CD4-positive, alpha-beta memory T cell (primary cell): ENCODE results near the gene ASTN2. TPM values are rescaled to one million over a fixed set of nuclear protein-coding genes. Genes with fewer than 3 reads are reported as not detected.

Experiments used
- CTCF ChIA-PET: fragments of 350-600 bp; sonication (Branson Sonifier 250); formaldehyde crosslinking; loops from one replicate; lab custom pipeline; 2021; ENCODE audit warnings: inconsistent platforms; ENCODE audit not compliant: partially characterized antibody; lab: Charles Lee
- POLR2A ChIA-PET: fragments of 350-600 bp; sonication (Branson Sonifier 250); formaldehyde crosslinking; loops from one replicate; lab custom pipeline; 2021; ENCODE audit not compliant: partially characterized antibody; lab: Charles Lee
- DNase-seq, 5 donors: peaks; one replicate each; pipeline versions ENCODE4 v3.0.0 to v3.0.0-alpha.2; 2020 to 2022; ENCODE audit warnings: mixed read lengths in 1 of 5
- H3K27ac ChIP-seq: one replicate; pipeline ENCODE4 v1.7.0; 2013; ENCODE audit warnings: low read depth, low read length
- H3K27me3 ChIP-seq: 2 replicates; pipeline ENCODE4 v1.7.0; 2013; ENCODE audit warnings: mild to moderate bottlenecking, low read length, moderate library complexity; ENCODE audit not compliant: insufficient read depth
- H3K36me3 ChIP-seq: 2 replicates; pipeline ENCODE4 v1.7.0; 2013; ENCODE audit warnings: mild to moderate bottlenecking, low read length, moderate library complexity; ENCODE audit not compliant: insufficient read depth
- H3K4me1 ChIP-seq: 2 replicates; pipeline ENCODE4 v1.7.0; 2013; ENCODE audit warnings: mild to moderate bottlenecking, low read length, moderate library complexity; ENCODE audit not compliant: insufficient read depth
- H3K4me3 ChIP-seq, 2 donors: one replicate each; pipeline ENCODE4 v1.7.0; 2013; ENCODE audit warnings: low read length in 2 of 2, mild to moderate bottlenecking in 1 of 2
- H3K9me3 ChIP-seq, 2 donors: one replicate each; pipeline ENCODE4 v1.7.0; 2013; ENCODE audit warnings: low read length in 2 of 2, control low read depth in 1 of 2; ENCODE audit not compliant: control insufficient read depth in 1 of 2
- H3K27ac Mint-ChIP-seq, 7 donors: one replicate each; pipeline ENCODE4 v1.8.0; 2020 to 2021; ENCODE audit warnings: mixed read lengths in 7 of 7, mild to moderate bottlenecking in 6 of 7, inconsistent platforms in 3 of 7, moderate library complexity in 3 of 7
- H3K27me3 Mint-ChIP-seq, 2 donors: one replicate each; pipeline ENCODE4 v1.8.0; 2020 to 2021; ENCODE audit warnings: mixed read lengths in 2 of 2
- H3K36me3 Mint-ChIP-seq, 2 donors: one replicate each; pipeline ENCODE4 v1.8.0; 2020 to 2021; ENCODE audit warnings: mixed read lengths in 2 of 2, inconsistent platforms in 1 of 2, mild to moderate bottlenecking in 1 of 2
- H3K4me1 Mint-ChIP-seq, 4 donors: one replicate each; pipeline ENCODE4 v1.8.0; 2020 to 2021; ENCODE audit warnings: mixed read lengths in 4 of 4, mild to moderate bottlenecking in 1 of 4
- H3K4me3 Mint-ChIP-seq, 8 donors: one replicate each; pipeline ENCODE4 v1.8.0; 2020 to 2021; ENCODE audit warnings: mixed read lengths in 8 of 8, mild to moderate bottlenecking in 7 of 8, moderate library complexity in 6 of 8, inconsistent platforms in 3 of 8
- H3K9me3 Mint-ChIP-seq, 8 donors: one replicate each; pipeline ENCODE4 v1.8.0; 2020 to 2021; ENCODE audit warnings: mixed read lengths in 8 of 8, mild to moderate bottlenecking in 5 of 8, inconsistent platforms in 3 of 8, moderate library complexity in 1 of 8
- intact Hi-C: fragments of 100-400 bp; cut with micrococcal nuclease; formaldehyde crosslinking; loops from one replicate; pipeline ENCODE4 v1.15.1; 2023
- polyA plus RNA-seq, 2 donors: library from polyadenylated mRNA; unstranded; fragments of 300-500 nt; fragmentation: Illumina TruSeq; gene quantifications; one replicate each; pipeline ENCODE4 v1.2.3, GENCODE V29; 2021
- total RNA-seq, 2 experiments: library from RNA; stranded (reverse); gene quantifications; one replicate each; pipeline ENCODE4 v1.2.3, GENCODE V29; 2021

ASTN2 gene
- total and polyA plus RNA-seq, 4 experiments from 2014 or later, result 2.7 to 5.9 (median 4.8) TPM

GRCh38 chr9:117454711-117455110 lies 39.9 kb upstream of the ASTN2 start:
- peaks cover 0 to 2% of the 10 kb centered on the region in 2 donors for H3K27me3 Mint-ChIP-seq
- ChIA-PET POLR2A (no interaction called here), CTCF (no interaction called here)
- no peaks in the 10 kb centered on the region for H3K9me3 ChIP-seq
- no peak overlapping the region for H3K27ac ChIP-seq
- H3K36me3 ChIP-seq, result no peaks in the 10 kb centered on the region
- no peak overlapping the region for H3K4me3 Mint-ChIP-seq
- intact Hi-C loops, result no loop called here
- H3K4me1 Mint-ChIP-seq, result no peaks in the 10 kb centered on the region
- H3K27me3 ChIP-seq, result no peaks in the 10 kb centered on the region
- no peaks in the 10 kb centered on the region for H3K4me1 ChIP-seq
- no peak for DNase-seq
- no peak overlapping the region for H3K27ac Mint-ChIP-seq
- H3K9me3 Mint-ChIP-seq, result peaks cover 0 to 11% (median 3%) of the 10 kb centered on the region in 8 donors
- no peak overlapping the region for H3K4me3 ChIP-seq
- no peaks in the 10 kb centered on the region for H3K36me3 Mint-ChIP-seq

- CTCF ChIA-PET, result no interaction called here
- H3K9me3 ChIP-seq, result no peaks in the 10 kb centered on the region
- H3K36me3 ChIP-seq, result no peaks in the 10 kb centered on the region
- POLR2A ChIA-PET, result no interaction called here
- no peaks in the 10 kb centered on the region for H3K27me3 ChIP-seq
- H3K27ac Mint-ChIP-seq, result no peak overlapping the region
- intact Hi-C loops, result no loop called here
- no peak overlapping the region for H3K4me3 Mint-ChIP-seq
- H3K4me3 ChIP-seq, result no peak overlapping the region
- H3K4me1 Mint-ChIP-seq, result no peaks in the 10 kb centered on the region
- H3K9me3 Mint-ChIP-seq, result peaks cover 0 to 9% (median 3%) of the 10 kb centered on the region in 8 donors
- H3K27me3 Mint-ChIP-seq, result peaks cover 0 to 2% of the 10 kb centered on the region in 2 donors
- DNase-seq, result no peak
- H3K36me3 Mint-ChIP-seq, result no peaks in the 10 kb centered on the region
- H3K4me1 ChIP-seq, result no peaks in the 10 kb centered on the region
- no peak overlapping the region for H3K27ac ChIP-seq
Observed at GRCh38 chr9:117453737-117454136, 38.9 kb upstream of the ASTN2 start.

GRCh38 chr9:117451311-117451710 lies 36.5 kb upstream of the ASTN2 start:
- intact Hi-C loops, result no loop called here
- Mint-ChIP-seq H3K4me3 (no peak overlapping the region), H3K36me3 (no peaks in the 10 kb centered on the region), H3K4me1 (no peaks in the 10 kb centered on the region), H3K9me3 (peaks cover 0 to 7% (median 3%) of the 10 kb centered on the region in 8 donors), H3K27me3 (peaks cover 0 to 2% of the 10 kb centered on the region in 2 donors), H3K27ac (no peak overlapping the region)
- ChIA-PET POLR2A (no interaction called here), CTCF (no interaction called here)
- Histone ChIP-seq H3K9me3 (no peaks in the 10 kb centered on the region), H3K4me3 (no peak overlapping the region), H3K36me3 (no peaks in the 10 kb centered on the region), H3K27me3 (no peaks in the 10 kb centered on the region), H3K27ac (no peak overlapping the region), H3K4me1 (no peaks in the 10 kb centered on the region)
- no peak for DNase-seq

GRCh38 chr9:117448066-117448465 lies 33.2 kb upstream of the ASTN2 start:
- ChIA-PET CTCF (no interaction called here), POLR2A (no interaction called here)
- H3K9me3 ChIP-seq, result no peaks in the 10 kb centered on the region
- Mint-ChIP-seq H3K9me3 (peaks cover 0 to 6% (median 3%) of the 10 kb centered on the region in 8 donors), H3K4me1 (no peaks in the 10 kb centered on the region), H3K4me3 (no peak overlapping the region), H3K36me3 (no peaks in the 10 kb centered on the region), H3K27me3 (peaks cover 0 to 2% of the 10 kb centered on the region in 2 donors), H3K27ac (no peak overlapping the region)
- no peaks in the 10 kb centered on the region for H3K27me3 ChIP-seq
- no peak overlapping the region for H3K27ac ChIP-seq
- H3K36me3 ChIP-seq, result no peaks in the 10 kb centered on the region
- no peak for DNase-seq
- H3K4me1 ChIP-seq, result no peaks in the 10 kb centered on the region
- H3K4me3 ChIP-seq, result no peak overlapping the region
- intact Hi-C loops, result no loop called here

GRCh38 chr9:117445631-117446030 lies 30.8 kb upstream of the ASTN2 start:
- no peak for DNase-seq
- Mint-ChIP-seq H3K27me3 (peaks cover 2% of the 10 kb centered on the region in 2 donors), H3K4me3 (no peak overlapping the region), H3K36me3 (no peaks in the 10 kb centered on the region), H3K9me3 (peaks cover 0 to 7% (median 3%) of the 10 kb centered on the region in 8 donors), H3K4me1 (no peaks in the 10 kb centered on the region), H3K27ac (no peak overlapping the region)
- CTCF ChIA-PET, result no interaction called here
- Histone ChIP-seq H3K4me3 (no peak overlapping the region), H3K27ac (no peak overlapping the region), H3K9me3 (no peaks in the 10 kb centered on the region), H3K4me1 (no peaks in the 10 kb centered on the region), H3K36me3 (no peaks in the 10 kb centered on the region), H3K27me3 (no peaks in the 10 kb centered on the region)
- POLR2A ChIA-PET, result no interaction called here
- intact Hi-C loops, result no loop called here

- no peak for DNase-seq
- Histone ChIP-seq H3K9me3 (no peaks in the 10 kb centered on the region), H3K36me3 (no peaks in the 10 kb centered on the region), H3K27me3 (no peaks in the 10 kb centered on the region), H3K27ac (no peak overlapping the region), H3K4me3 (no peak overlapping the region), H3K4me1 (no peaks in the 10 kb centered on the region)
- H3K4me3 Mint-ChIP-seq, result no peak overlapping the region
- ChIA-PET POLR2A (no interaction called here), CTCF (interaction anchor here (0.6 kb wide), 1 partner anchor 1917 kb away, joined by 3 read pairs; no protein-coding TSS in a partner anchor)
- intact Hi-C loops, result no loop called here
- no peaks in the 10 kb centered on the region for H3K4me1 Mint-ChIP-seq
- H3K36me3 Mint-ChIP-seq, result no peaks in the 10 kb centered on the region
- no peak overlapping the region for H3K27ac Mint-ChIP-seq
- peaks cover 0 to 7% (median 1%) of the 10 kb centered on the region in 8 donors for H3K9me3 Mint-ChIP-seq
- peaks cover 2% of the 10 kb centered on the region in 2 donors for H3K27me3 Mint-ChIP-seq
Observed at GRCh38 chr9:117444501-117444900, 29.6 kb upstream of the ASTN2 start.

- ChIA-PET CTCF (no interaction called here), POLR2A (no interaction called here)
- Mint-ChIP-seq H3K4me3 (no peak overlapping the region), H3K4me1 (no peaks in the 10 kb centered on the region), H3K27me3 (peaks cover 0 to 2% of the 10 kb centered on the region in 2 donors), H3K27ac (no peak overlapping the region), H3K36me3 (no peaks in the 10 kb centered on the region), H3K9me3 (peaks cover 0 to 8% (median 0%) of the 10 kb centered on the region in 8 donors)
- intact Hi-C loops, result no loop called here
- no peaks in the 10 kb centered on the region for H3K36me3 ChIP-seq
- no peak overlapping the region for H3K4me3 ChIP-seq
- H3K27me3 ChIP-seq, result no peaks in the 10 kb centered on the region
- no peaks in the 10 kb centered on the region for H3K9me3 ChIP-seq
- no peak overlapping the region for H3K27ac ChIP-seq
- no peak for DNase-seq
- no peaks in the 10 kb centered on the region for H3K4me1 ChIP-seq
Observed at GRCh38 chr9:117437283-117437682, 22.4 kb upstream of the ASTN2 start.
